HG03196 (cell line): Measurements from ENCODE around the gene TAP2.
A peak's percentile ranks its signal among the peaks of the same experiment; 100 is the strongest.
"Not testable (repeated sequence)": the region's sequence is repeated elsewhere in the genome, so short reads cannot be mapped to it uniquely, and the experiment has no call there.

ENCODE experiments used
- ATAC-seq: cut with Tn5 transposase; IDR thresholded peaks from one replicate; pipeline ENCODE4 v1.9.1; 2021; ENCODE audit not compliant: unreplicated experiment

Gene TAP2

DNA sequence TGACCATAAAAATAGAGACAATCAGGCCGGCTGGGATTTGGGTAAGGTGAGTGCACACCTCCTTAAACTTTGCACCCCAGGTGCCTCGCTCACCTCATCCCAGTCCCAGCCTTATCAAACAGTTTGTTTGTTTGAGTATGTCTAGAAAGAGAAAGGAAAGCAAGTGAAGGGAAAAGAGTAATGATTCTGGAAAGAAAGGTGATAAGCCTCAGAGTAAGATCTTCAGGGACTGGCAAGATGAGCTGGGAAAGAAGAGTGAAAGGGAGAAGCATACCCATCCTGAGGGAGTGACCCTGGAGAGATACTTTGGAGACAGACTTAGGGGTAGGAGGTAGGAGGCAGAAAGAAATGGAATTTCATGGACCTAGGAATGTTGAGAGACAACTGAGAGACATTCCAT lies 1.7 kb downstream of the TAP2 start:
- ATAC-seq: no peak

DNA sequence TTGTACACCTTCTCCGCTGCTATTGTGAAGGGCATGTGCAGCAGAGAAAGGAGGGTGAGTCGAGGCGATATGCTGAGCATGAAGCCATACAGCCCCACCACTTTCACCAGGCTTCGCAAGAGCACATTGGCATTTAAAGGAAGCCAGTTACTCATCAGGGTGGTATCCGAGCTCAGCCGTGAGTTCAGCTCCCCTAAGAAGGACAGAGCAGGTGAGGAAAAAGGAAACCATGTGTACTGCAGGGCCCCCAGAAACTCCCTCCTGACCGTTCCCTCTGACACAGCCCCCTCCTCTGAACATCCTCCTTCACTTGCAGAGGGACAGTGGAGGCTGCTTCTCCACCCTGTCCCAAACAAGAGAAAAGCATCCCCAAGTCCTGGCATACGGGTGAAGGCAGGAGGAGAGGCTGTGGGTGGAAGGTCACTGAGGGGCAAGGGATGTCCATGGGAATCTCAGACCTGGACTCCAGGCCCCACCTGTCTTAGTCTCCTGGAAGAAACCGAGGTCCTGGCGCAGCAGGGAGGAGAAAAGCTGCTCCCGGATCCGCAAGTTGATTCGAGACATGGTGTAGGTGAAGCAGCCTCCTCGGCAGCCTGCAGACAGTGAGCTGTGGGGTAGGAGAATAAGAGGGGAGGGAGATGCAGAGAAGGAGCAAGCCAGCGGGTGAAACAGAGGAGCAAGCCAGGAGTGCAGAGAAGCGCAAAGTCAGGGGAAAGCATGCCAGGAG lies 3.2 kb downstream of the TAP2 start:
- no peak for ATAC-seq

DNA sequence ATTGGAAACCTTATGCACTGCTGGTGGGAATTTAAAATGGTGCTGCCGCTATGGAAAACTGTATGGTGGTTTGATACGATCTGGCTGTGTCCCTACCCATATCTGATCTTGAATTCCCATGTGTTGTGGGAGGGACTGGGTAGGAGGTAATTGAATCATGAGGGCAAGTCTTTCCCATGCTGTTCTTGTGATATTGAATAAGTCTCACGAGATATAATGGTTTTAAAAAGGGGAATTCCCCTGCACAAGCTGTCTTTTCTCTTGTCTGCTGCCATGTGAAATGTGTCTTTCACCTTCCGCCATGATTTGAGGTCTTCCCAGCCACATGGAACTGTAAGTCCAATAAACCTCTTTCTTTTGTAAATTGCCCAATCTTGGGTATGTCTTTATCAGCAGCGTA lies 4.9 kb downstream of the TAP2 start:
- ATAC-seq: no peak

DNA sequence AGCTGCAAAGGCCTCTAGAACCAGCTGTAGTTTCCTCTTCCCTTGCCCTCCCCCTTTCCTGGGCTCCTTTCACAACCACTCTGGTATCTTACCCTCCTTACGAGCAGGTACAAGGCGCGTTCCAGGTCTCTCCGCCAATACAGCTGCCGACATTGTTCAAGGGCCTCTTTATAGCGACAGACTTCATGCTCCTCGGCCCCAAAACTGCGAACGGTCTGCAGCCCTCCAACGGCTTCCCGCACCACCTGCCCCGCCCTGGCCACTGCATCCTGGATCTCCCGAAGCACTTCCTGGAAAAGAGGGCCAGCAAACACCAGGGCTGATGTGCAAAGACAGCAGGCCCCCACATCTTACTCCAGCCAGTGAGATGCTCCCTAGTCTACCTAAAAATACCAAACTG lies 6.0 kb downstream of the TAP2 start:
- ATAC-seq: no peak

DNA sequence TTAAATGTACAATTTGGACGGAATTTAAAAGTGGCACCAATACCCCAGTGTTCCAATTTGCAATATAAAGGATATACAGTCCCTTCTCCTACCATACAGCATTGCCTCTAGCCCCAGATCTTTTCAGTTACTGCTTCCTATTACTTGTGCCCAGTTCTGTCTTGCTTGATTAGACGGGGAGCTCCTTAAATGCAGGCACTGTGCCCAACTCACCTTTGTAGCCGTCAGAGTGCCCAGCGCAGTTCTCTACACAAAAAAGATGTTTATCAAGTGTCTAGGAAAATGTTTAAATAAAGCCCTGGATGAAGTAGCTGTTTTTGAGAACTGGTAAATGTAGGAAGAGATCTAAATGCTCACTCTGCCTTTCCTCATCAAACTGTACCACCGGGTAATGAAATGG lies 7.6 kb downstream of the TAP2 start:
- no peak for ATAC-seq

DNA sequence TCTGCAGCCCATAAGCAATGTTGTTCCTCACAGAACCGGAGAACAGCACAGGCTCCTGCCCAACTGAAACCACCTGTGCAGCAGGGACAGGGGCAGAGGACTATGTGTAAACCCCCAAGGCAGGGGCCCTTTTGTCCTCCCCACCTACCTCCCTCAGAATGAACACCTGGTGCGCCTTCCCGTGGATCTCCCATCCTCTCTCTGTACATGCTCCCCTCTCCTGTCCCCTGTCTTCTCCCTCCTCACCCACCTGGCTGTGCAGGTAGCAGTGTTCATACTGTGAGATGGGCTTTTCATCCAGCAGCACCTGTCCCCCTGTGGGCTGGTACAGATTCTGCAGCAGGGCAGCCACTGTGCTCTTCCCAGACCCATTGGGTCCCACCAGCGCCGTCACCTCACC lies 8.5 kb downstream of the TAP2 start:
- ATAC-seq: no peak

DNA sequence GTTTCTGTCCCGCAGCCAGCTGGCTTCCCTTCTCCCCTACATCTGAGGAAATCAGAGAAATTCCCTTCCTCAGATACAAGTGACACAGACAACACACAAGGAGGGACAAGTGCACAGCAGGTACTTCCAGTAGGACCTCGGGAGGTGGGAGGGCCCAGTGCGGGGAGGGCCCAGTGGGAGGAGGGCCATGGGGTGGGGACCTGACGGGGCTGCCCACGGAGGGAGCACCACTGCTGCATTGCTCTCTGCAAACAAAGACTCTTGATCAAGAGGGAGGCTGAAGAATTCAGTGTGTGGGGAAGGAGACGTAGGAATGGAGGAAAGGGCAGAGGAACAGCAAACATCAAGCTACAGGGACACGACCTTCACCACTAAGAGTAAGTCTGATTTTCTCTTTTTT lies 9.0 kb downstream of the TAP2 start:
- ATAC-seq: no peak

DNA sequence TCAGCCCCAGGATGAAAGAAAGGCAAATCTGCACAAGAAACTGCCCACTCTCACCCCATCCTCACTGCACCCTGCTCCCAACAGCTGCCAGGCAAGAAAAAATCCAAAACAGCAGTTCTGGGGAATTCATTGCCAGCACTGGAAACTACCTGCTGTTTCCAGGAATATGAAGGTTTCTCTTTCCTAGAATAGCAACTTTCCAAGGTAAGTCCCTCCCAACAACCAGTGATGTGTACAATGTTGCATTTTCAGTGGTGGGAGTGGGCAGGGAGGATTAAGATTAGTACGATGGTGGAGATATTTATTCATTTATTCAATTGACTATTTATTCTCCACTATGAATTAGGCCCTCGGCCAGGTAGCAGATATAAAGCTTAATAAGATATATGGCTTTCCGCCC lies 11.5 kb downstream of the TAP2 start:
- ATAC-seq: no peak

DNA sequence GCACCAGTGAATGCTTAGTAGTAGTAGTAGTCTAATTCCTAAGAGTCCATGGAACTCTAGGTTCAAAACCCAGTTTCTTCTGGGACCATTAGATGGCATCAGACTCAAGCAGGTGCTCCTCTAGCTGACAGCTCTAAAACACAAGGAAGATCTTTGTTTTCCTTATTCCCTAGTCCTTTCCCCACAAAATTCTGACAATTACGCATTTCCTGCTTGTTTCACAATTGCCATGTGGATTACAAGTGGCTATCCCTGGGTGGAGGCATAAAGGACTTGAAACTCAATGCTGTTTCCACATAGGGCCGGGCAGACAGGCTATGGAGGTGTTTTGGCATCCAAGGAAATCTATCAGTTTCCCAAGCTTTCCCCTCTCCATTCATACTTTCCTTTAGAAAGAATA lies 12.6 kb downstream of the TAP2 start:
- no peak for ATAC-seq

DNA sequence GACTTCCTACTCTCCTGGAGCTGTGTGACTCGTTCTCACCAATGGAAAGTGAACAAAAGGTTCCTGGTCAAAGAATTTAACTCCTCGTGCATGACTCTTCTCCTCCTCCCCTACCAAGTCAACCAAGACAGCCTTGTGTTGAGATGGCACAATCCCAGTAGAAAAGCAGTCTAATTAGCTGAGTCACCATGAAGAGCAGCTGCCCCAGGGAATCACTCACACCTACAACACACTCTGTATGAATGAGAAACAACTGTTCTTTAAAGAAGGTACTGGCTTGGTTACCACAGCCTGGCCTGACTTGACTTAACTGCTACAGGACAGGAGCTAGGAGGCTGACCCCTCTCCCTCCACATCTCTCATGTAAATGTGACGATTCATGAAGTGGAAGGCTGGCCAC lies 18.8 kb downstream of the TAP2 start:
- ATAC-seq: no peak

DNA sequence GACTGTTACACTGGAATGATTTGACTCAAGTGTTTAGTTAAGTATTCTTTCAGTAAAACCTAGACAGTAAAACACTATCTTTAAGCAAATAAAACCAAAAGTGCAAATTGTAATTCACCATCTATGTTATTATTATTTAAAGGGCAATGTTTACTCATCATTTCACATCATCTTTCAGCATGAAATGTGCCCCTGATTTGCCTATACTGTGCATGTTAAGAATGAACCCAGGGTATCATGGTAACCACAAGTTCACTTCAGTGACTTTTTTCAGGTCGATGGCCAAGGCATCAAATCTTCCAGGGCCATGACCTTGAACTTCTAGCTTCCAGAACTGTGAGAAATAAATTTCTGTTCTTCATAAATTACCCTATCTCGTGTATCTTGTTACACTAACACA lies 19.7 kb downstream of the TAP2 start:
- no peak for ATAC-seq

DNA sequence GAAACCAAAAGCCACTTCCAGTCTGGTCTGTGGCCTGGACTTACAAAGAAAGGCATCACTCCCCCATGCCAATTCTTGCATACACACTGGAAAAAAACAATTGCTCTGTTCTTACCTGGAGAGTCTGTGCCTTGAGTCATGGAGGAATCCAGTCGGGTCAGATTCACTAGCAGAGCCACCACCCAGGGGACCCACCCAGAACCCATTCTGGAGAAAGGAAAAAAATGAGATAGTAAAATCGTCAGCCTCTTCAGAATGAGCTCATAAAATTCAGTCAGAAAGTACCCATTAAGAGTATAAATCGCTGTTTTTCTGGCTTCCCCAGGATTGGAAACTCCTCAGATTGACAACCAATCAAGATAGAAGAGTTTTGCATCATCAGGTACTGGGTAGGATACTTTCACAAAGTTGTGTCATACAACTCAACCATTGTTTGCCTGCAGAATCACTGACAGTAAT lies 21.8 kb downstream of the TAP2 start, which contains the start of gene HLA-DOB:
TSS of gene HLA-DOB (minus strand) at position 257 of the 459 bp plus-strand sequence. CDS start at position 206, 51 bp downstream.
- ATAC-seq: no peak

DNA sequence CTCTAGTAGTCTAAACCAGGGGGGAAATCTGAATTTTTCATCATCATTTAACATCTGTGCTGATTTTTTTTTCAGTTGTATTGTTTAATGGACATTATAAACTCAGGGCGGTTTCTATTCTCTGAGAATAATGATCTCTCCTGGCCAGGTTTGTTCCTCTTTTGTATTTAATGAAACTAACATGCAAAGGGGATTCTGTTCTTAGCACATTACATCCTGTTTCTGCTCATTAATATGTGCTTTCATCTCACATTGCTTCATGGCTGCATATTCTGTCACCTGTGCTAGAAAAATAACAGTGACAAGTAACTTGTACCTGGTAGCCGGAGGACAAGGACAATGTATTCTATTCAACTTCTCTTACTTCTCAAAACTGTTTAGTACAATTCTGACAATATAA lies 22.5 kb downstream of the TAP2 start:
- ATAC-seq: peak; percentile 50

DNA sequence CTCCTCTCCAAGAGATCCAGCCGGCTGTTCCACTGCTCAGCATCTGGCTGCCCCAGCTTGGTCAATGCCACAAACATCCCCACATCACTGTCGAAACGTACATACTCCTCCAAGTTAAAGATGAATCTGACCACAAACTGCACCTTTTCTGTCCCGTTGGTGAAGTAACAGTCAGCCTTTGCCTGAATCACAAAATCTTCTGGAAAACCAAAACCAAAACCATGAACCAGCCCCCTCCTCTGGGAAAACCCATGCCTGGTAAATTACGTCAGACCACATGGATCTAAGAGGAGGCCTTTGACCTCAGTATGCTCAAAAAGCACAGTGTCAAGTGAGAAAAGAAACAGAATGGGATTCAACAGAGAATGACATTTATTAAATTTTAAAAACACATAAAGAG lies 23.4 kb downstream of the TAP2 start:
- ATAC-seq: no peak

DNA sequence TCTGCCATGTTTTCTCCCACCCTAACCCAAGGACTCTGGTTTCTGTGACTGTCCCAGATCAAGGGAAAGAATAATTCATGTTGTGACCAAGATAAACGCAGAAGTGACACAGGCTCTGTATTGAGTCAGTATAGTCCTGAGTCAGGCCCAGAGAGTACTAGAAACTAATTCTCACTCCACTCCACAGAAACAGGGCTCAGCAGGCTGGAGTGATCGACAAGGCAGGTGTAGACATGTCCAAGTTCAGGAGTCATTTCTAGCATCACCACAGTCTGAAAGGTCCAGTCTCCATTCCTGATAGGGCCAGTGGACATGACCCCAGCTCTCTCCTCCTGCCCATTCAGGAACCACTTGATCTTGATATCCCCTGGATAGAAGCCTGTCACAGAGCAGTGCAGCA lies 24.4 kb downstream of the TAP2 start:
- no peak for ATAC-seq

DNA sequence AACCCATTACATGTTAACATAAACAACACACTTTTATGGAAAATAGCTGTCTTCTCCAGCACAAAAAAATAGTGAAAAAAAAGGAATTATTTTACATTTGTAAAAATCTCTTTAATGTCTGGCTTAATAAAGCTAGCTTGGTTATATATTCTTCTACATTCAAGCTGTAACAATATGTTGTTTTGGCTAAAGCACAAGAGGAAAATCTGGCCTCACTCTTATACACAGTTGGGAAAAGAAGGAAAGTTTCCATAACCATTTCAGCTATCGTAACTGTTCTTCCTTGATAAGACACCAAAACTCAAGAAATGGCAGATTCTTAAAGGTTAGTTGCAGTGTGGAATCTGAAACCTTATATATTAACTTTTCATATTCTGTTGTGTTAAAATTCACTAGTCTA lies 29.4 kb downstream of the TAP2 start:
- no peak for ATAC-seq

DNA sequence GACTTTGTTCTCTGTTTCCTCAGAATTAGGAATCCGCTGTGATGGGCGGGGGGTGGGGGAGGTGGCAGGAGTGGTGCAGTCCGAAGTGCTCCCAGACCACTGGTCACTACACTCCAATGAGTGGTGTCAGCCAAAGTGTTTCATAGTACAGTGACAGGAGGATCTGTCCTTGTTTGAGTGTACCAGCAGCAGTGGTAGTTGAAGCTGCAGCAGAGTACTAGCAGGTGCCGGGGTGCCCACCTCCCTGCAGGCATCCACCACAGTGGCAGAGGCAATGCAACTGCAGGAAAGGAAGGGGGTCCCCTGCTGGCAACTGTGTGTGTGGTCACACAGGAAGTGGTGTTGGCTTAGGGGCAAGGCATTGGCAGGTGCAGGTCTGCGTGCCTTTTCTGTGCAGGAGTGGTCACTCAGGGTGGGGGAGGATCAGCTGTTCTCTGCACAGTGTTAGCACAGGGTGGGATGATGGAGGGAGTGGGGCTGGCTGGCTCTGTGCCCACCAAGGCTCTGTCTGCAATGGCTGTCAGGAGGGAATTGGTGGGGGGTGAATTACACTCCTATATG lies 31.4 kb downstream of the TAP2 start:
- no peak for ATAC-seq

DNA sequence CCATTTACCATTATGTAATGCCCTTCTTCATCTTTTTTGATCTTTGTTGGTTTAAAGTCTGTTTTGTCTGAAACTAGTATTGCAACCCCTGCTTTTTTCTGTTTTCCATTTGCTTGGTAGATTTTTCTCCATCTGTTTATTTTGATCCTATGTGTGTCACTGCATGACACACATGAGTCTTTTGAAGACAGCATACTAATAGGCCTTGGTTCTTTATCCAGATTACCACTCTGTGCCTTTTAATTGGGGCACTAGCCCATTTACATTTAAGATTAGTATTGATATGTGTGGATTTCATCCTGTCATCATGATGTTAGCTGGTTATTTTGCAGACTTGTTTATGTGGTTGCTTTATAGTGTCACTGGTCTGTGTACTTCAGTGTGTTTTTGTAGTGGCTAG lies 33.1 kb downstream of the TAP2 start:
- ATAC-seq: not testable (repeated sequence)

DNA sequence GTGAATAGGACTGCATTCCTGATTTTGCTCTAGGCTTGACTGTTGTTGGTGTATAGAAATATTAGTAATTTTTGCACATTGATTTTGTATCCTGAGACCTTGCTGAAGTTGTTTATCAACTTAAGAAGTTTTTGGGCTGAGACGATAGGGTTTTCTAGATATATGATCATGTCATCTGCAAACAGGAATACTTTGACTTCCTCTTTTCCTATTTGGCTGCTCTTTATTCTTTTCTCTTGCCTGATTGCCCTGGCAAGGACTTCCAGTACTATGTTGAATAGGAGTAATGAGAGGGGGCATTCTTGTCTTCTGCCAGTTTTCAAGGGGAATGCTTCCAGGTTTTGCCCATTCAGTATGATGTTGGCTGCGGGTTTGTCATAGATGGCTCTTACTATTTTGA lies 35.1 kb downstream of the TAP2 start:
- no peak for ATAC-seq

DNA sequence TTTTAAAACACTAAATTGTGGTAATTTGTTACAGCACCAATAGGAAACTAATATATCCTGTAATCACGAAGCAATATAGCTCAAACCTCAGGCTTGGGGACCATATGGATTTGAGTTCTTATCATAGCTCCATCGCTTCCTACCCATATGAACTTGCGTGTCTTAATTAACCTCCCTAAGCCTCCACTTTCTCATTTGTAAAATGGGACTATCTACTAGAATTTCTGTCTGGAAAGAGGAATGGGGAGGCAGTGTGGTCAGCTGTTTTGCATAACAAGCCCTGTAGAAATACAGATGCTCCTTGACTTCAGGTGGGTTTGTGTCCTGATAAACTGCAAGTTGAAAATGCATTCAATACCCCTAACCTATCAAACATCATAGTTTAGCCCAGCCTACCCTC lies 38.8 kb downstream of the TAP2 start:
- ATAC-seq: no peak

DNA sequence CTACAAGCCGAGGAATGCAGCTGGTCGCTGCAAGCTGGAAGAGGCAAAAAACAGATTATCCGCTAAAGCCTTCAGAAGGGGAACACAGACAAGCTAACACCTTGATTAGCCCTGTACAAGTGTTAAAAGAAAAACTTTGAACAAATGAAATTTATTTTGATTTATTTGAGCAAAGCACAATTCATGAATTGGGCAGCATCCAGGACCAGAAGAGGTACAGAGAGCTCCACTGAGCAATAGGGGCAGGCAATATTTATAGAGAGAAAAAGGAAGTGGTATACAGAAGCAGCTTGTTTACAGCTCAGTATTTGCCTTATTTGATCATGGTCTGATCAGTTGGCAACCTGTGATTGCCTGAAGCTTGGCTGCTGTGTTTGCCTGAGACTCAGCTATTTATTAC lies 39.4 kb downstream of the TAP2 start:
- ATAC-seq: no peak

DNA sequence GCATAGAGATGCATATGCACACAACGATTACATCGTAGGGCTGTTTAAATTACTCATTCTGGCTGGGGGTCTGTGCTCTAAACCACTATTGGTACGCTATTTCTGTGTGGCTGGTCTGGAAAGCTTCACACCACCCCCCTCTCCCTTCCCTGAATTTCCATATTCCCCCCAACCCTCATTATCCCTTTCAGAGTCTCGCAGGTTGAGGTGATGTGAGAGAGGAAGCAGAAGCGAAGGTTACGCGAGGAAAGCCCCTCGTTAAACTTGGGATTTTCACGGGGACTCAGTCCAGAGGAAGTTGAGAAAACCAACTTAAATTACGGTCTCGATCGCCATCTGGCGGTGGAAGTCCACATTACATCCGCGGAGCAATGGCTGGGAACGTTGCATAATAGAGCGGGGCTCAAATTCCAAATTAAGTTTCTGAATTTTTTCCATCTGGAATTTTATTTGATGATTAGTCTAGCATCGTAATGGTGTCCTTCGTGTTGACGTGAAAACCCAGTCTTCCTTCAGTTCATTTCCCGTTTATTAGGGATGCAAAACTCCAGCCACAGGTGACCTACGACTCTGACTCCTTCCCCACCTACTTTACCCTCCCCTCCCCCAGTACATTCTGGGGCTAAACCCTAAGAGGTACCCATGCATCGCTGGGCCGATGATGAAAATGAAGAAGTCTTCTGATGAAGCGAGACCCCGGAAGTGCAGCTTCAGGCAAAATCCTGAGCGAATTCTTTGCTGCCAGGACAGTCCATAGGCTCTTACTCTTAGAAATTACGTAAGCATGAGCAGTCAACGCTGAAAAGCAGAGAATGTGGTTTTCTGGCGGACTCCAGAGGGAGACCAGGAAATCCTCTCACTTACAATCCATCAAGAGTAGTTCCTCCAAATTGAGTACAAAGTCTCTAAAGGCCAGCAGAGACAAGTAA lies 41.4 kb downstream of the TAP2 start:
- ATAC-seq: no peak
